Liver (tissue), 9 donors: ENCODE measurements around the gene GDF9. TPM values are rescaled to one million over a fixed set of nuclear protein-coding genes. Genes with fewer than 3 reads are reported as not detected.

Experiments
- DNase-seq: peaks from one replicate; pipeline ENCODE4 v3.0.0-alpha.2; 2017; ENCODE audit warnings: low spot score
- H3K27ac ChIP-seq, 2 donors: one replicate each; pipeline ENCODE4 v1.7.0; 2013; ENCODE audit warnings: inconsistent platforms in 2 of 2, low read length in 2 of 2, control low read depth in 1 of 2, low read depth in 1 of 2, mild to moderate bottlenecking in 1 of 2
- H3K27me3 ChIP-seq, 4 donors: one replicate each; pipeline versions ENCODE4 v1.6.1 to v1.7.0; 2013; ENCODE audit warnings: low read length in 3 of 4, inconsistent platforms in 1 of 4, mild to moderate bottlenecking in 1 of 4, moderate library complexity in 1 of 4; ENCODE audit not compliant: control insufficient read depth in 4 of 4, insufficient read depth in 4 of 4
- H3K36me3 ChIP-seq, 4 donors: one replicate each; pipeline versions ENCODE4 v1.6.1 to v1.7.0; 2013; ENCODE audit warnings: low read length in 3 of 4, mild to moderate bottlenecking in 3 of 4, low read depth in 1 of 4, moderate library complexity in 1 of 4; ENCODE audit not compliant: control insufficient read depth in 4 of 4, insufficient read depth in 3 of 4
- H3K4me1 ChIP-seq, 4 donors: one replicate each; pipeline versions ENCODE4 v1.6.1 to v1.7.0; 2013; ENCODE audit warnings: low read length in 3 of 4, mild to moderate bottlenecking in 3 of 4, moderate library complexity in 1 of 4; ENCODE audit not compliant: control insufficient read depth in 4 of 4, insufficient read depth in 4 of 4
- H3K4me3 ChIP-seq, 3 donors: one replicate each; pipeline versions ENCODE4 v1.6.1 to v1.7.0; 2013; ENCODE audit warnings: low read length in 3 of 3, control low read depth in 1 of 3, low read depth in 1 of 3, mild to moderate bottlenecking in 1 of 3
- H3K9ac ChIP-seq, 2 donors: one replicate each; pipeline ENCODE4 v1.7.0; 2013; ENCODE audit warnings: low read length in 2 of 2, mild to moderate bottlenecking in 2 of 2, moderate library complexity in 2 of 2, control low read depth in 1 of 2, low read depth in 1 of 2
- H3K9me3 ChIP-seq, 4 donors: one replicate each; pipeline versions ENCODE4 v1.6.1 to v1.7.0; 2013; ENCODE audit warnings: low read length in 3 of 4; ENCODE audit not compliant: control insufficient read depth in 4 of 4
- CTCF ChIP-seq: fragments of 150-350 bp; IDR thresholded peaks from 2 replicates; pipeline ENCODE4 v1.5.1; 2017; ENCODE audit warnings: improper control_type of control experiment, low read depth, low read length; ENCODE audit not compliant: missing input control
- GABPA ChIP-seq, 2 donors: IDR thresholded peaks in 1 of 2; conservative IDR thresholded peaks in 1 of 2; 2 replicates each; pipeline ENCODE4 v1.6.1; 2016; ENCODE audit warnings: antibody characterized with exemption in 2 of 2, mild to moderate bottlenecking in 1 of 2, moderate library complexity in 1 of 2
- HNF4A ChIP-seq, 2 donors: conservative IDR thresholded peaks; 2 replicates each; pipeline ENCODE4 v1.6.1; 2016; ENCODE audit warnings: antibody characterized with exemption in 2 of 2, mild to moderate bottlenecking in 2 of 2
- JUND ChIP-seq, 2 donors: IDR thresholded peaks; 2 replicates each; pipeline ENCODE4 v1.6.1; 2016; ENCODE audit warnings: antibody characterized with exemption in 2 of 2
- NR2F2 ChIP-seq: IDR thresholded peaks from 2 replicates; pipeline ENCODE4 v1.6.1; 2016; ENCODE audit warnings: antibody characterized with exemption
- REST ChIP-seq: IDR thresholded peaks from 2 replicates; pipeline ENCODE4 v1.6.1; 2016; ENCODE audit warnings: antibody characterized with exemption, mild to moderate bottlenecking
- RXRA ChIP-seq, 2 donors: IDR thresholded peaks; 2 replicates each; pipeline ENCODE4 v1.6.1; 2017 to 2018; ENCODE audit warnings: antibody characterized with exemption in 2 of 2, mild to moderate bottlenecking in 1 of 2
- SP1 ChIP-seq: IDR thresholded peaks from 2 replicates; pipeline ENCODE4 v1.6.1; 2018; ENCODE audit warnings: antibody characterized with exemption, mild to moderate bottlenecking
- ZBTB33 ChIP-seq: IDR thresholded peaks from 2 replicates; pipeline ENCODE4 v1.6.1; 2016; ENCODE audit warnings: antibody characterized with exemption
- WGBS: extraction: QIAGEN DNeasy Blood & Tissue Kit; methylation state at CpG from one replicate; pipeline ENCODE4 v1.1.7; 2013; 5-methylcytosine and 5-hydroxymethylcytosine counted together
- polyA plus RNA-seq, 2 donors: library from polyadenylated mRNA; stranded (reverse) in 1 of 2; unstranded in 1 of 2; fragments of 200-250 nt in 1 of 2; fragments of >200 nt in 1 of 2; fragmentation: Nextera tagmentation in 1 of 2; extraction: Ambion mirVana in 1 of 2; gene quantifications; one replicate each; pipeline versions ENCODE4 v1.2.1 to v1.2.3, GENCODE V29; 2013 to 2015
- total RNA-seq, 2 donors: library from RNA; depleted of rRNA; stranded (reverse); fragments of >200 nt; gene quantifications; one replicate each; pipeline ENCODE4 v1.2.3, GENCODE V29; 2014
- donor health status: healthy.
- donor health status: healthy.
- donor health status: healthy.
- donor health status: healthy.
- donor health status: healthy.

Gene GDF9
- total and polyA plus RNA-seq, 4 donors: 0.08 to 0.10 (median 0.08) TPM; not detected in 1

GRCh38 chr5:132832612-132833011 is 33.7 kb downstream of the GDF9 start:
- Histone ChIP-seq H3K27ac (peak overlapping the region in 1 of 2 donors; percentile 17), H3K9me3 (no peaks in the 10 kb centered on the region), H3K4me1 (peaks cover 6 to 34% (median 18%) of the 10 kb centered on the region in 4 donors), H3K36me3 (peaks cover 0 to 4% (median 0%) of the 10 kb centered on the region in 4 donors), H3K27me3 (no peaks in the 10 kb centered on the region), H3K9ac (no peak overlapping the region), H3K4me3 (no peak overlapping the region)
- TF ChIP-seq CTCF (no peak), NR2F2 (no peak), JUND (IDR thresholded peaks at IDR 0.05) (no peak)
- WGBS: 91% methylated on average over 5 of the region's 5 CpGs
- DNase-seq: no peak

GRCh38 chr5:132831095-132831860 is 35.0 kb downstream of the GDF9 start:
- H3K4me1 ChIP-seq: peaks cover under 1 to 38% (median 21%) of the 10 kb centered on the region in 4 donors
- peaks cover 0 to 5% (median 0%) of the 10 kb centered on the region in 4 donors for H3K36me3 ChIP-seq
- WGBS: 78% methylated on average over 15 of the region's 15 CpGs
- H3K9me3 ChIP-seq: no peaks in the 10 kb centered on the region
- peak overlapping the region; percentile 94 to 96 for H3K27ac ChIP-seq
- TF ChIP-seq REST: no peak
- no peak for TF ChIP-seq CTCF
- no peak for TF ChIP-seq SP1
- no peak for TF ChIP-seq GABPA (IDR thresholded peaks at IDR 0.05 in 1 of 2, conservative IDR thresholded peaks at IDR 0.05 in 1 of 2)
- TF ChIP-seq NR2F2: no peak
- TF ChIP-seq ZBTB33: no peak
- TF ChIP-seq RXRA (IDR thresholded peaks at IDR 0.05): peak in 1 of 2 donors; percentile 6
- TF ChIP-seq HNF4A (conservative IDR thresholded peaks at IDR 0.05): peak; percentile 63 to 76
- DNase-seq: no peak
- H3K4me3 ChIP-seq: peak overlapping the region in 1 of 3 donors; percentile 83
- peak overlapping the region; percentile 42 to 67 for H3K9ac ChIP-seq
- no peaks in the 10 kb centered on the region for H3K27me3 ChIP-seq
